ENCODE measurements around the gene ITGBL1. TPM values are rescaled to one million over a fixed set of nuclear protein-coding genes. Genes with fewer than 3 reads are reported as not detected.

ITGBL1 gene
- total RNA-seq, 4 donors from 2014 or later, result 7.7 to 10.4 (median 9.2) TPM

DNA sequence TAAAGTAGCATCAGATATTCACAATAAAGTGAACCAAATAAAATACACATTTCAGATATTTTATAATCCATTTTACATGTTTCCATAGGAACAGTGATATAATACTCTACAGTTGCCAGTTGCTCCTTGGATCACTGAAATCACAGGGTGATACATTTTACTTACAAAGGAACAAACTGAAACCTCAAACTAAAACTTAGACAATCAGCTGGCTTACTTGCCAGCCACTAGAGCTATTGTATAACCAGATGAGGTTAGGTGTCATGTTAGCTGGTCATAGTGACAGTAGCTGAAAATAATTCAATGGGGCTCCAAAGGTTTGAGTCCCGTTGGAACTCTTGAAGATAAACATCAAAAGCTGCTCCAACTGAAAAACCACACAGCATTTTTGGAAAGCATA lies 274.6 kb downstream of the ITGBL1 start:
- no peaks in the 10 kb centered on the region for H3K27me3 ChIP-seq
- H3K4me1 ChIP-seq, result no peaks in the 10 kb centered on the region
- no peaks in the 10 kb centered on the region for H3K36me3 ChIP-seq
- no peak for DNase-seq (ENCODE audit: low spot score in 2 of 2)
- TF ChIP-seq POLR2AphosphoS5 (IDR thresholded peaks at IDR 0.05), result no peak
- no peak for TF ChIP-seq EP300 (IDR thresholded peaks at IDR 0.05)
- no peaks in the 10 kb centered on the region for H3K9me3 ChIP-seq
- H3K27ac ChIP-seq, result no peak overlapping the region
- 43% methylated on average over 1 of the region's 1 CpG for WGBS
- H3K4me3 ChIP-seq, result no peak overlapping the region

DNA sequence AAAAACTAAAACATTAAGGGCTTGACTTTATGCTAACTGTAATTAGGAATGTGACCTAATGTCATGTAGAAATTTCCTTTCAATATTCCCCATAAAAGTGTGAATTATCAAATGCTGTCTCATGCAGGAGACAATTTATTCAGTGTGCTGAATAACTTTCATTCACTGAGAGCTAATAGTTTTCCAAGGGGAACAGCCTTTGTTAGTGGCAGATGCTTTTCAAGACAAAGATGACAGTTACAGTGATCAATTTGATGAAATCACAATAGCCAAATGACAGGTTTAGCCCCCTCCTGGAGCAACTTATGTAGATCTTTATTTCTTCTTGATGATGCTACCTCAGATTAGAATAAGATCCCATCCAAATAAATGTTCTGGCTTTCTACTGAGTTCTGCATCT lies 275.5 kb downstream of the ITGBL1 start:
- Histone ChIP-seq H3K27me3 (no peaks in the 10 kb centered on the region), H3K9me3 (no peaks in the 10 kb centered on the region), H3K27ac (no peak overlapping the region), H3K4me1 (no peaks in the 10 kb centered on the region), H3K4me3 (no peak overlapping the region), H3K36me3 (no peaks in the 10 kb centered on the region)
- no peak for DNase-seq (ENCODE audit: low spot score in 2 of 2)
- no peak for TF ChIP-seq POLR2A (IDR thresholded peaks at IDR 0.05)
- TF ChIP-seq, protein P1, sequence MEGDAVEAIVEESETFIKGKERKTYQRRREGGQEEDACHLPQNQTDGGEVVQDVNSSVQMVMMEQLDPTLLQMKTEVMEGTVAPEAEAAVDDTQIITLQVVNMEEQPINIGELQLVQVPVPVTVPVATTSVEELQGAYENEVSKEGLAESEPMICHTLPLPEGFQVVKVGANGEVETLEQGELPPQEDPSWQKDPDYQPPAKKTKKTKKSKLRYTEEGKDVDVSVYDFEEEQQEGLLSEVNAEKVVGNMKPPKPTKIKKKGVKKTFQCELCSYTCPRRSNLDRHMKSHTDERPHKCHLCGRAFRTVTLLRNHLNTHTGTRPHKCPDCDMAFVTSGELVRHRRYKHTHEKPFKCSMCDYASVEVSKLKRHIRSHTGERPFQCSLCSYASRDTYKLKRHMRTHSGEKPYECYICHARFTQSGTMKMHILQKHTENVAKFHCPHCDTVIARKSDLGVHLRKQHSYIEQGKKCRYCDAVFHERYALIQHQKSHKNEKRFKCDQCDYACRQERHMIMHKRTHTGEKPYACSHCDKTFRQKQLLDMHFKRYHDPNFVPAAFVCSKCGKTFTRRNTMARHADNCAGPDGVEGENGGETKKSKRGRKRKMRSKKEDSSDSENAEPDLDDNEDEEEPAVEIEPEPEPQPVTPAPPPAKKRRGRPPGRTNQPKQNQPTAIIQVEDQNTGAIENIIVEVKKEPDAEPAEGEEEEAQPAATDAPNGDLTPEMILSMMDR (IDR thresholded peaks at IDR 0.05), result no peak
- no peak for TF ChIP-seq EP300 (IDR thresholded peaks at IDR 0.05)
- no peak for TF ChIP-seq POLR2AphosphoS5 (IDR thresholded peaks at IDR 0.05)

DNA sequence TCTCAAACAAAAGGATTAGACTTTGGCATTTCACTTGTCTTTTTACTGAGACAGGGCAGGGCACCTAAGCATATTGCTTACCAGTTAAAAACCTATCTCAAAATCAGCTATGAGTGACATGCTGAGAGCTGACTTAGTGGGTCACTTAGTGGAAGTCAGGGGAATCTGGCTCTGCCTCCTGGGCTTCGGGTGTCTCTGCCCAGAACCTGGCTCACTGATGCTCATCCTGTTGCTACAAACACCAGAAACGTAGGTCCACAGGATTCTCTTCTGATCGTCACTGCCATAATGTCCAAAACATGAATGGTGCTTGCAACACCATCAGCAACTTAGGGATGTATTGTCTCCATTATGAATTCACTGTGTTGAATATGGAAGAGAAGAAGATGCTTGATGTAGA lies 276.1 kb downstream of the ITGBL1 start:
- Histone ChIP-seq H3K36me3 (no peaks in the 10 kb centered on the region), H3K27ac (no peak overlapping the region), H3K9me3 (no peaks in the 10 kb centered on the region), H3K27me3 (no peaks in the 10 kb centered on the region), H3K4me3 (no peak overlapping the region), H3K4me1 (no peaks in the 10 kb centered on the region)
- WGBS, result 79% methylated on average over 3 of the region's 3 CpGs
- TF ChIP-seq POLR2A (IDR thresholded peaks at IDR 0.05) (no peak), POLR2AphosphoS5 (IDR thresholded peaks at IDR 0.05) (no peak), EP300 (IDR thresholded peaks at IDR 0.05) (no peak)
- TF ChIP-seq, protein P1 (IDR thresholded peaks at IDR 0.05), result no peak
- DNase-seq (ENCODE audit: low spot score in 2 of 2), result no peak

DNA sequence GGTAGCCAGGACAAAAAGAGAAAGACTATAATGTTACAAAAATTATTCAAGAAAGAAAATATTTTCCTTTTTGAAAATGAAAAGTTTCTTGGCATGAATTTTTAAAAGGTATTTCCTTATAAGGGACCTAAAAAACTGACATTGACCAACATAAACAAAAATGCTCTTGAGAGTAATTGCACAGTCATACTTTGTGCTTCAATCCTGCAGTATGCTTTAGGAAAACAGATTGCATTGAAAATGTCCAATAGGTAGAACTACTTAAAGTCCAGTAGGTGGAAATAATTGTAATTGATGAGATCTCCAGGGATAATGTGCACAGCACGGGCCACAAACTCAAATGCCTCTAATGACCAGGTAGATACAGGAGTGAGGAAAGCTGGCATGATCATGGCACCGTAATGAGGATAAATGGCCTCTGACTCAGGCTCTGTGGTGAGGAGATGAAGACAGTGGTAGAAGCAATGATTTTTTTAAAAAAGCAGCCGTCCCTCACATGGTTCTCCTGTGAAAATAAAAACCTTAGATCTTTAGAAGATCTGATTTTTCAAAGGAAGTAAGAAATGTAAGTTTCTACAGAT lies 278.0 kb downstream of the ITGBL1 start:
- no peak overlapping the region for H3K27ac ChIP-seq
- TF ChIP-seq EP300 (IDR thresholded peaks at IDR 0.05) (no peak), POLR2AphosphoS5 (IDR thresholded peaks at IDR 0.05) (no peak), POLR2A (IDR thresholded peaks at IDR 0.05) (no peak)
- TF ChIP-seq, protein P1 (IDR thresholded peaks at IDR 0.05), result no peak
- H3K9me3 ChIP-seq, result no peaks in the 10 kb centered on the region
- no peaks in the 10 kb centered on the region for H3K4me1 ChIP-seq
- no peaks in the 10 kb centered on the region for H3K27me3 ChIP-seq
- no peak overlapping the region for H3K4me3 ChIP-seq
- no peak for DNase-seq (ENCODE audit: low spot score in 2 of 2)
- WGBS, result 81% methylated on average over 3 of the region's 3 CpGs
- H3K36me3 ChIP-seq, result no peaks in the 10 kb centered on the region

DNA sequence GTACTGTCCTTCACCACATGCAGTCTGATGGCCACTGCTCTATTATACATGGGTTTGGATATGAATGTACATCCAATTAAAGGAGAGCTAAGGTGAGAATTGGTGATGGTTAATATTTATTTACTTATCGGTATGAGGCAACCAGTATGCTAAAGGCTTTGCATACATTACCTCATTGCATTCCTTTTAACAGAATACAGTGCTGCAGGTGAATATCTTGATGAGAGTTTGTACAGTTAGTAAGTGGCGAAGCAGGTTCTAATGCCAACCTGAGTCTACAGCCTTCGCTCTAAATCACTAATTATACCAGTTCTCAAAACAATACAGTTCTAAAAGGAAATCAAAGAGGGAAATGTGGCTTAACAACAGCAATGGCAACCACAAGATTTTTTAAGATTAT lies 284.1 kb downstream of the ITGBL1 start:
- Histone ChIP-seq H3K4me1 (no peaks in the 10 kb centered on the region), H3K4me3 (no peak overlapping the region), H3K27ac (no peak overlapping the region), H3K36me3 (no peaks in the 10 kb centered on the region), H3K27me3 (no peaks in the 10 kb centered on the region), H3K9me3 (no peaks in the 10 kb centered on the region)
- TF ChIP-seq POLR2A (IDR thresholded peaks at IDR 0.05) (no peak), POLR2AphosphoS5 (IDR thresholded peaks at IDR 0.05) (no peak), EP300 (IDR thresholded peaks at IDR 0.05) (no peak)
- TF ChIP-seq, protein P1 (IDR thresholded peaks at IDR 0.05), result no peak
- DNase-seq (ENCODE audit: low spot score in 2 of 2), result no peak
- WGBS, result 59% methylated on average over 3 of the region's 3 CpGs

DNA sequence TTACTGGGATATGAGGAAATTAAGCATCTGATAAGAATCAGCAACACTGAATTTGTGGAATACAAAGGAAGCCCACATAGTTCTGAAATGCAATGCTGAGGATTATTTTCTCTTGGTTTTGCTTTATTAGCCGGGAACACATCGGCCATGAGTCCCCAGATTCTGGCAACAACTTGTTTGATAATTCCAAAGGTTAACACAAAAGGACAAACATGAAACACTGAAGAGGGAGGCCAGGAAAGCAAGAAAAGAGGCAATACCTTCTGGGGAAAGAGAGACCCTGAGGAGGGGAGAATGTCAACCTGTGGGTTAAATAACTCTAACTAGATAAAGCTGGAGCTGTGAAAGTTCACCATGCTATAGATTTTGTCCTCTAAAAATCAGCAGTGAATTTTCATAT lies 285.9 kb downstream of the ITGBL1 start:
- DNase-seq (ENCODE audit: low spot score in 2 of 2), result no peak
- WGBS, result 72% methylated on average over 2 of the region's 2 CpGs
- H3K4me1 ChIP-seq, result no peaks in the 10 kb centered on the region
- TF ChIP-seq POLR2AphosphoS5 (IDR thresholded peaks at IDR 0.05) (no peak), POLR2A (IDR thresholded peaks at IDR 0.05) (no peak), EP300 (IDR thresholded peaks at IDR 0.05) (no peak)
- TF ChIP-seq, protein P1 (IDR thresholded peaks at IDR 0.05), result no peak
- no peaks in the 10 kb centered on the region for H3K9me3 ChIP-seq
- no peak overlapping the region for H3K4me3 ChIP-seq
- H3K27ac ChIP-seq, result no peak overlapping the region
- no peaks in the 10 kb centered on the region for H3K27me3 ChIP-seq
- no peaks in the 10 kb centered on the region for H3K36me3 ChIP-seq

Data from suprapubic skin (tissue), 4 donors.